HepG2 (cell line): ENCODE data around the gene APOC3. TPM values are rescaled to one million over a fixed set of nuclear protein-coding genes. Genes with fewer than 3 reads are reported as not detected.

Experiments used
- CBX5 ChIP-seq: sonication (generic); formaldehyde crosslinking; IDR thresholded peaks from 2 replicates; pipeline ENCODE4 v1.4.0; 2020; ENCODE audit warnings: missing genetic modification reagents, borderline replicate concordance
- CC2D1A ChIP-seq: sonication (generic); formaldehyde crosslinking; IDR thresholded peaks from 2 replicates; pipeline ENCODE4 v1.8.1; 2023; ENCODE audit warnings: mild to moderate bottlenecking, missing genetic modification reagents
- DDIT3 ChIP-seq: sonication (generic); formaldehyde crosslinking; IDR thresholded peaks from 2 replicates; pipeline ENCODE4 v1.4.0; 2020; ENCODE audit warnings: mild to moderate bottlenecking, missing genetic modification reagents
- HIVEP1 ChIP-seq: sonication (generic); formaldehyde crosslinking; IDR thresholded peaks from 2 replicates; pipeline ENCODE4 v1.4.0; 2020; ENCODE audit warnings: mild to moderate bottlenecking, missing genetic modification reagents
- KDM6A ChIP-seq: IDR thresholded peaks from 2 replicates; pipeline ENCODE4 v1.6.1; 2016; ENCODE audit warnings: low read depth
- KMT2B ChIP-seq: IDR thresholded peaks from 2 replicates; pipeline ENCODE4 v1.6.1; 2016; ENCODE audit warnings: missing genetic modification reagents, missing compliant biosample characterization
- MLX ChIP-seq: IDR thresholded peaks from 2 replicates; pipeline ENCODE4 v1.6.1; 2016
- PAWR ChIP-seq: sonication (generic); formaldehyde crosslinking; IDR thresholded peaks from 2 replicates; pipeline ENCODE4 v1.4.0; 2020; ENCODE audit warnings: missing genetic modification reagents, mild to moderate bottlenecking, borderline replicate concordance
- PCBP2 ChIP-seq: fragments of 200-400 bp; formaldehyde crosslinking; optimal IDR thresholded peaks from 2 replicates; pipeline ENCODE3; 2018; ENCODE audit warnings: low read length, low read depth; ENCODE audit not compliant: poor library complexity, severe bottlenecking
- RBAK ChIP-seq: sonication (generic); formaldehyde crosslinking; IDR thresholded peaks from 2 replicates; pipeline ENCODE4 v1.5.1; 2020; ENCODE audit warnings: mild to moderate bottlenecking, missing genetic modification reagents
- SOX5 ChIP-seq: IDR thresholded peaks from 2 replicates; pipeline ENCODE4 v1.6.1; 2016; ENCODE audit warnings: borderline replicate concordance
- TBX2 ChIP-seq: sonication (generic); formaldehyde crosslinking; IDR thresholded peaks from 2 replicates; pipeline ENCODE4 v1.5.0; 2020; ENCODE audit warnings: missing genetic modification reagents, mild to moderate bottlenecking, borderline replicate concordance
- YEATS4 ChIP-seq: sonication (generic); formaldehyde crosslinking; IDR thresholded peaks from 2 replicates; pipeline ENCODE4 v1.4.0; 2020; ENCODE audit warnings: missing genetic modification reagents, borderline replicate concordance
- ZFY ChIP-seq: sonication (generic); formaldehyde crosslinking; IDR thresholded peaks from 2 replicates; pipeline ENCODE4 v1.4.0; 2020; ENCODE audit warnings: missing genetic modification reagents
- ZNF274 ChIP-seq: sonication (generic); formaldehyde crosslinking; IDR thresholded peaks from 2 replicates; pipeline ENCODE4 v1.5.1; 2020; ENCODE audit warnings: mild to moderate bottlenecking, missing genetic modification reagents
- ZNF407 ChIP-seq: sonication (generic); formaldehyde crosslinking; IDR thresholded peaks from one replicate; pipeline ENCODE4 v1.5.1; 2020; ENCODE audit warnings: mild to moderate bottlenecking, missing genetic modification reagents; ENCODE audit errors: not compliant biosample characterization
- ZNF547 ChIP-seq: sonication (generic); formaldehyde crosslinking; IDR thresholded peaks from 2 replicates; pipeline ENCODE4 v1.5.1; 2020; ENCODE audit warnings: mild to moderate bottlenecking, missing genetic modification reagents
- ZNF550 ChIP-seq: sonication (generic); formaldehyde crosslinking; IDR thresholded peaks from 2 replicates; pipeline ENCODE4 v1.4.0; 2020; ENCODE audit warnings: mild to moderate bottlenecking, missing genetic modification reagents, borderline replicate concordance
- ZNF703 ChIP-seq: sonication (generic); formaldehyde crosslinking; IDR thresholded peaks from 2 replicates; pipeline ENCODE4 v1.5.1; 2020; ENCODE audit warnings: missing genetic modification reagents, mild to moderate bottlenecking, moderate library complexity, borderline replicate concordance
- ZNF773 ChIP-seq: sonication (generic); formaldehyde crosslinking; IDR thresholded peaks from 2 replicates; pipeline ENCODE4 v1.4.0; 2020; ENCODE audit warnings: missing genetic modification reagents, borderline replicate concordance
- ZSCAN30 ChIP-seq: sonication (generic); formaldehyde crosslinking; IDR thresholded peaks from 2 replicates; pipeline ENCODE4 v1.5.0; 2020; ENCODE audit warnings: mild to moderate bottlenecking, missing genetic modification reagents
- polyA plus RNA-seq, 8 experiments: library from polyadenylated mRNA; depleted of rRNA in 3 of 8; stranded (reverse) in 7 of 8; unstranded in 1 of 8; fragments of >200 nt; fragmentation: Illumina TruSeq in 4 of 8; extraction: Trizol in 4 of 8; gene quantifications; 2 replicates each; pipeline versions ENCODE4 v1.2.1 to v1.2.3, GENCODE V29; 2011 to 2016; ENCODE audit warnings: low read depth in 4 of 8, missing spikeins in 1 of 8, mixed read lengths in 1 of 8; ENCODE audit not compliant: insufficient read depth in 1 of 8
- total RNA-seq, 5 experiments: library from RNA; depleted of rRNA; stranded (reverse); fragments of >200 nt; fragmentation: Illumina TruSeq; extraction: Trizol; gene quantifications; 2 replicates each; pipeline ENCODE4 v1.2.3, GENCODE V29; 2016; ENCODE audit warnings: low read depth in 1 of 5

Gene APOC3
- total and polyA plus RNA-seq, 2 of the 13 experiments (the other 11 are each of a cell fraction or from before 2014, with no cell fraction given): 314 to 687 TPM

GRCh38 chr11:116828632-116829524 is 829 bp upstream of the APOC3 start (continued):
- no peak for TF ChIP-seq ZNF407 (CRISPR knock-in tag)
- no peak for TF ChIP-seq KMT2B (CRISPR knock-in tag)
- TF ChIP-seq CC2D1A: no peak
- TF ChIP-seq ZSCAN30 (CRISPR knock-in tag): peak; percentile 58; the same call in 1 of the 2 replicates
- no peak; the same call in 1 of the 2 replicates for TF ChIP-seq ZNF547 (CRISPR knock-in tag)
- TF ChIP-seq ZNF703 (CRISPR knock-in tag): no peak
- TF ChIP-seq ZNF274 (CRISPR knock-in tag): no peak
- 0 out of 2 replicates have a peak, but pooled peaks have one; percentile 64 for TF ChIP-seq HIVEP1 (CRISPR knock-in tag)
- TF ChIP-seq CBX5 (CRISPR knock-in tag): peak; percentile 57; the same call in 1 of the 2 replicates
- TF ChIP-seq MLX (CRISPR knock-in tag): peak; percentile 82
- no peak; the same call in 1 of the 2 replicates for TF ChIP-seq ZFY
- TF ChIP-seq DDIT3 (CRISPR knock-in tag): no peak
- no peak for TF ChIP-seq RBAK (CRISPR knock-in tag)
- peak; percentile 66 for TF ChIP-seq TBX2 (CRISPR knock-in tag)
- 0 out of 2 replicates have a peak, but pooled peaks have one; percentile 50 for TF ChIP-seq ZNF550 (CRISPR knock-in tag)
- no peak for TF ChIP-seq ZNF773 (CRISPR knock-in tag)
- TF ChIP-seq YEATS4 (CRISPR knock-in tag): peak; percentile 18; the same call in 1 of the 2 replicates
- TF ChIP-seq KDM6A (CRISPR knock-in tag): peak; percentile 93
- no peak for TF ChIP-seq PCBP2
- TF ChIP-seq SOX5 (CRISPR knock-in tag): peak; percentile 85
- TF ChIP-seq PAWR (CRISPR knock-in tag): no peak
